Measurements from ENCODE around the gene CDS1.
"Not testable (repeated sequence)": the region's sequence is repeated elsewhere in the genome, so short reads cannot be mapped to it uniquely, and the experiment has no call there.

CDS1 gene

GRCh38 chr4:84582988-84583875, at the start of gene CDS1:
Gene CDS1 (plus strand): TSS chr4:84583127. CDS start chr4:84583402, 275 bp downstream.
- Mint-ChIP-seq H3K27ac (no peak within 1 kb of the TSS), H3K9me3 (peaks cover 5% of the 10 kb centered on the region), H3K4me3 (peak within 1 kb of the TSS; percentile 63), H3K4me1 (peaks cover 14% of the 10 kb centered on the region), H3K36me3 (no peaks in the 10 kb centered on the region)
- DNase-seq (ENCODE audit: low spot score in 2 of 2) (peak; percentile 2 to 52), ATAC-seq (peak; percentile 64)

- Mint-ChIP-seq H3K27ac (no peak overlapping the region), H3K36me3 (no peaks in the 10 kb centered on the region), H3K4me3 (no peak overlapping the region), H3K9me3 (no peaks in the 10 kb centered on the region), H3K4me1 (no peaks in the 10 kb centered on the region)
- DNase-seq (ENCODE audit: low spot score in 2 of 2) = no peak
- no peak for ATAC-seq
Observed at GRCh38 chr4:84535901-84536300, 47.0 kb upstream of the CDS1 start.

GRCh38 chr4:84545093-84545492, 37.8 kb upstream of the CDS1 start:
- H3K27ac Mint-ChIP-seq = no peak overlapping the region
- no peaks in the 10 kb centered on the region for H3K36me3 Mint-ChIP-seq
- ATAC-seq (no peak), DNase-seq (ENCODE audit: low spot score in 2 of 2) (no peak)
- no peak overlapping the region for H3K4me3 Mint-ChIP-seq
- no peaks in the 10 kb centered on the region for H3K4me1 Mint-ChIP-seq
- H3K9me3 Mint-ChIP-seq = no peaks in the 10 kb centered on the region

- H3K4me1 Mint-ChIP-seq = no peaks in the 10 kb centered on the region
- H3K9me3 Mint-ChIP-seq = no peaks in the 10 kb centered on the region
- ATAC-seq (no peak), DNase-seq (ENCODE audit: low spot score in 2 of 2) (no peak)
- H3K27ac Mint-ChIP-seq = no peak overlapping the region
- no peaks in the 10 kb centered on the region for H3K36me3 Mint-ChIP-seq
- H3K4me3 Mint-ChIP-seq = no peak overlapping the region
Observed at GRCh38 chr4:84547211-84547610, 35.7 kb upstream of the CDS1 start.

- ATAC-seq; H3K9me3 Mint-ChIP-seq; H3K36me3 Mint-ChIP-seq; H3K4me1 Mint-ChIP-seq; DNase-seq (ENCODE audit: low spot score in 2 of 2); H3K27ac Mint-ChIP-seq; H3K4me3 Mint-ChIP-seq: not testable (repeated sequence)
Observed at GRCh38 chr4:84549191-84549590, 33.7 kb upstream of the CDS1 start.

GRCh38 chr4:84562156-84562555, 20.8 kb upstream of the CDS1 start:
- H3K4me3 Mint-ChIP-seq = no peak overlapping the region
- DNase-seq (ENCODE audit: low spot score in 2 of 2) (no peak), ATAC-seq (no peak)
- no peak overlapping the region for H3K27ac Mint-ChIP-seq
- H3K36me3 Mint-ChIP-seq = no peaks in the 10 kb centered on the region
- H3K4me1 Mint-ChIP-seq = no peaks in the 10 kb centered on the region
- peaks cover 5% of the 10 kb centered on the region for H3K9me3 Mint-ChIP-seq

GRCh38 chr4:84563002-84563401, 19.9 kb upstream of the CDS1 start:
- no peaks in the 10 kb centered on the region for H3K36me3 Mint-ChIP-seq
- H3K9me3 Mint-ChIP-seq = peaks cover 3% of the 10 kb centered on the region
- DNase-seq (ENCODE audit: low spot score in 2 of 2) (no peak), ATAC-seq (no peak)
- H3K4me1 Mint-ChIP-seq = no peaks in the 10 kb centered on the region
- no peak overlapping the region for H3K4me3 Mint-ChIP-seq
- no peak overlapping the region for H3K27ac Mint-ChIP-seq

- no peak overlapping the region for H3K4me3 Mint-ChIP-seq
- no peaks in the 10 kb centered on the region for H3K36me3 Mint-ChIP-seq
- H3K4me1 Mint-ChIP-seq = no peaks in the 10 kb centered on the region
- H3K27ac Mint-ChIP-seq = no peak overlapping the region
- DNase-seq (ENCODE audit: low spot score in 2 of 2) (no peak), ATAC-seq (no peak)
- H3K9me3 Mint-ChIP-seq = no peaks in the 10 kb centered on the region
Observed at GRCh38 chr4:84565951-84566350, 17.0 kb upstream of the CDS1 start.

GRCh38 chr4:84568496-84568895, 14.4 kb upstream of the CDS1 start:
- no peaks in the 10 kb centered on the region for H3K36me3 Mint-ChIP-seq
- no peak overlapping the region for H3K4me3 Mint-ChIP-seq
- no peaks in the 10 kb centered on the region for H3K4me1 Mint-ChIP-seq

GRCh38 chr4:84569009-84569408, 13.9 kb upstream of the CDS1 start:
- Mint-ChIP-seq H3K9me3 (no peaks in the 10 kb centered on the region), H3K27ac (no peak overlapping the region), H3K4me1 (no peaks in the 10 kb centered on the region), H3K36me3 (no peaks in the 10 kb centered on the region), H3K4me3 (no peak overlapping the region)
- DNase-seq (ENCODE audit: low spot score in 2 of 2) = no peak
- no peak for ATAC-seq

More at GRCh38 chr4:84568496-84568895, 14.4 kb upstream of the CDS1 start:
- DNase-seq (ENCODE audit: low spot score in 2 of 2) = no peak
- H3K9me3 Mint-ChIP-seq = no peaks in the 10 kb centered on the region
- no peak for ATAC-seq
- H3K27ac Mint-ChIP-seq = no peak overlapping the region

- H3K9me3 Mint-ChIP-seq = no peaks in the 10 kb centered on the region
- no peaks in the 10 kb centered on the region for H3K4me1 Mint-ChIP-seq
- H3K36me3 Mint-ChIP-seq = no peaks in the 10 kb centered on the region
- DNase-seq (ENCODE audit: low spot score in 2 of 2) (no peak), ATAC-seq (peak; percentile 81)
- H3K4me3 Mint-ChIP-seq = no peak overlapping the region
- no peak overlapping the region for H3K27ac Mint-ChIP-seq
Observed at GRCh38 chr4:84573385-84574068, 9.4 kb upstream of the CDS1 start.

- H3K4me1 Mint-ChIP-seq = no peaks in the 10 kb centered on the region
- DNase-seq (ENCODE audit: low spot score in 2 of 2) = no peak
- no peaks in the 10 kb centered on the region for H3K9me3 Mint-ChIP-seq
- H3K27ac Mint-ChIP-seq = no peak overlapping the region
- H3K36me3 Mint-ChIP-seq = no peaks in the 10 kb centered on the region
- H3K4me3 Mint-ChIP-seq = no peak overlapping the region
- ATAC-seq = peak; percentile 22
Observed at GRCh38 chr4:84574069-84574720, 8.7 kb upstream of the CDS1 start.

- Mint-ChIP-seq H3K9me3 (peaks cover 2% of the 10 kb centered on the region), H3K4me3 (no peak overlapping the region), H3K36me3 (no peaks in the 10 kb centered on the region), H3K27ac (no peak overlapping the region), H3K4me1 (peaks cover 9% of the 10 kb centered on the region)
- no peak for DNase-seq (ENCODE audit: low spot score in 2 of 2)
- peak; percentile 71 for ATAC-seq
Observed at GRCh38 chr4:84578540-84579402, 4.2 kb upstream of the CDS1 start.

GRCh38 chr4:84579403-84579776, 3.5 kb upstream of the CDS1 start:
- Mint-ChIP-seq H3K9me3 (peaks cover 2% of the 10 kb centered on the region), H3K36me3 (no peaks in the 10 kb centered on the region), H3K27ac (no peak overlapping the region), H3K4me1 (peaks cover 14% of the 10 kb centered on the region), H3K4me3 (no peak overlapping the region)
- DNase-seq (ENCODE audit: low spot score in 2 of 2) (no peak), ATAC-seq (no peak)
